ENCODE data around the gene LRRC17. TPM values are rescaled to one million over a fixed set of nuclear protein-coding genes. Genes with fewer than 3 reads are reported as not detected.

The LRRC17 gene
- total and polyA plus RNA-seq, 9 of the 15 experiments (the other 6 are each of a cell fraction or from before 2014, with no cell fraction given): 0.03 to 0.18 (median 0.12) TPM; not detected in 5

- Histone ChIP-seq H3K27ac (ENCODE audit: extremely low read depth, low read depth, low read length) (no peak overlapping the region), H3K4me1 (replicated peaks in 1 of 2; ENCODE audit: control insufficient read depth in 2 of 2, insufficient read depth in 2 of 2, low read length in 2 of 2) (no peaks in the 10 kb centered on the region), H3K9me3 (replicated peaks; ENCODE audit: control insufficient read depth, insufficient read depth, low read depth, low read length) (peaks cover 17% of the 10 kb centered on the region), H3K4me2 (ENCODE audit: insufficient read depth, low read length) (no peak overlapping the region), H3K9me1 (ENCODE audit: control insufficient read depth, insufficient read depth, low read length) (no peaks in the 10 kb centered on the region), H3K9ac (ENCODE audit: insufficient read depth in 1 of 2, low read depth in 2 of 2, low read length in 2 of 2) (no peak overlapping the region), H3K27me3 (ENCODE audit: control insufficient read depth in 2 of 2, insufficient read depth in 2 of 2, low read length in 2 of 2) (no peaks in the 10 kb centered on the region), H3K36me3 (ENCODE audit: control insufficient read depth, insufficient read depth, low read length) (peaks cover 67% of the 10 kb centered on the region), H3K79me2 (ENCODE audit: control insufficient read depth, insufficient read depth, low read length) (no peaks in the 10 kb centered on the region), H2AFZ (ENCODE audit: low read depth, low read length) (no peak overlapping the region), H4K20me1 (replicated peaks; ENCODE audit: control insufficient read depth, insufficient read depth, low read length) (no peaks in the 10 kb centered on the region), H3K4me3 (no peak overlapping the region)
- no peak for ATAC-seq
- FAIRE-seq: no peak
- no peak for DNase-seq (ENCODE audit: extremely low read depth in 1 of 4, low spot score in 3 of 4)
- POLR2A ChIA-PET: no interaction called here
- in situ Hi-C loops (cut with MboI): no loop called here
- intact Hi-C loops (cut with micrococcal nuclease): no loop called here
- BruUV-seq (replicated peaks): no TSS peak
- CTCF ChIA-PET (ENCODE audit: low intra/inter-chr PET ratio): no interaction called here
- no peak for TF ChIP-seq GTF2F1 (IDR thresholded peaks at IDR 0.05; ENCODE audit: low read depth, low read length)
- no peak for TF ChIP-seq EZH2 (IDR thresholded peaks at IDR 0.05; ENCODE audit: borderline replicate concordance, low read depth, low read length)
- TF ChIP-seq, protein P1, sequence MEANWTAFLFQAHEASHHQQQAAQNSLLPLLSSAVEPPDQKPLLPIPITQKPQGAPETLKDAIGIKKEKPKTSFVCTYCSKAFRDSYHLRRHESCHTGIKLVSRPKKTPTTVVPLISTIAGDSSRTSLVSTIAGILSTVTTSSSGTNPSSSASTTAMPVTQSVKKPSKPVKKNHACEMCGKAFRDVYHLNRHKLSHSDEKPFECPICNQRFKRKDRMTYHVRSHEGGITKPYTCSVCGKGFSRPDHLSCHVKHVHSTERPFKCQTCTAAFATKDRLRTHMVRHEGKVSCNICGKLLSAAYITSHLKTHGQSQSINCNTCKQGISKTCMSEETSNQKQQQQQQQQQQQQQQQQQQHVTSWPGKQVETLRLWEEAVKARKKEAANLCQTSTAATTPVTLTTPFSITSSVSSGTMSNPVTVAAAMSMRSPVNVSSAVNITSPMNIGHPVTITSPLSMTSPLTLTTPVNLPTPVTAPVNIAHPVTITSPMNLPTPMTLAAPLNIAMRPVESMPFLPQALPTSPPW (CRISPR knock-in tag; IDR thresholded peaks at IDR 0.05): no peak
- no peak for TF ChIP-seq MAFG (tag; conservative IDR thresholded peaks at IDR 0.05)
- no peak for TF ChIP-seq ZNF79 (CRISPR knock-in tag; IDR thresholded peaks at IDR 0.05; ENCODE audit: low read depth)
- no peak for TF ChIP-seq NFIC (IDR thresholded peaks at IDR 0.05)
- TF ChIP-seq RBBP5 (IDR thresholded peaks at IDR 0.05; ENCODE audit: borderline replicate concordance, insufficient read depth, low read length, poor library complexity, severe bottlenecking): no peak
- no peak for TF ChIP-seq HDAC2 (IDR thresholded peaks at IDR 0.05)
- no peak for TF ChIP-seq ESRRB (CRISPR knock-in tag; IDR thresholded peaks at IDR 0.05; ENCODE audit: borderline replicate concordance)
- TF ChIP-seq, protein P2, sequence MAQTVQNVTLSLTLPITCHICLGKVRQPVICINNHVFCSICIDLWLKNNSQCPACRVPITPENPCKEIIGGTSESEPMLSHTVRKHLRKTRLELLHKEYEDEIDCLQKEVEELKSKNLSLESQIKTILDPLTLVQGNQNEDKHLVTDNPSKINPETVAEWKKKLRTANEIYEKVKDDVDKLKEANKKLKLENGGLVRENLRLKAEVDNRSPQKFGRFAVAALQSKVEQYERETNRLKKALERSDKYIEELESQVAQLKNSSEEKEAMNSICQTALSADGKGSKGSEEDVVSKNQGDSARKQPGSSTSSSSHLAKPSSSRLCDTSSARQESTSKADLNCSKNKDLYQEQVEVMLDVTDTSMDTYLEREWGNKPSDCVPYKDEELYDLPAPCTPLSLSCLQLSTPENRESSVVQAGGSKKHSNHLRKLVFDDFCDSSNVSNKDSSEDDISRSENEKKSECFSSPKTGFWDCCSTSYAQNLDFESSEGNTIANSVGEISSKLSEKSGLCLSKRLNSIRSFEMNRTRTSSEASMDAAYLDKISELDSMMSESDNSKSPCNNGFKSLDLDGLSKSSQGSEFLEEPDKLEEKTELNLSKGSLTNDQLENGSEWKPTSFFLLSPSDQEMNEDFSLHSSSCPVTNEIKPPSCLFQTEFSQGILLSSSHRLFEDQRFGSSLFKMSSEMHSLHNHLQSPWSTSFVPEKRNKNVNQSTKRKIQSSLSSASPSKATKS (CRISPR knock-in tag; IDR thresholded peaks at IDR 0.05): no peak
- no peak for TF ChIP-seq MLLT1 (IDR thresholded peaks at IDR 0.05)
- no peak for TF ChIP-seq L3MBTL2 (IDR thresholded peaks at IDR 0.05)
- no peak for TF ChIP-seq MAZ (CRISPR knock-in tag; conservative IDR thresholded peaks at IDR 0.05 in 1 of 2, IDR thresholded peaks at IDR 0.05 in 1 of 2)
- TF ChIP-seq SAFB2 (IDR thresholded peaks at IDR 0.05; ENCODE audit: borderline replicate concordance, low read depth, low read length, severe bottlenecking): no peak
- TF ChIP-seq, protein P3, sequence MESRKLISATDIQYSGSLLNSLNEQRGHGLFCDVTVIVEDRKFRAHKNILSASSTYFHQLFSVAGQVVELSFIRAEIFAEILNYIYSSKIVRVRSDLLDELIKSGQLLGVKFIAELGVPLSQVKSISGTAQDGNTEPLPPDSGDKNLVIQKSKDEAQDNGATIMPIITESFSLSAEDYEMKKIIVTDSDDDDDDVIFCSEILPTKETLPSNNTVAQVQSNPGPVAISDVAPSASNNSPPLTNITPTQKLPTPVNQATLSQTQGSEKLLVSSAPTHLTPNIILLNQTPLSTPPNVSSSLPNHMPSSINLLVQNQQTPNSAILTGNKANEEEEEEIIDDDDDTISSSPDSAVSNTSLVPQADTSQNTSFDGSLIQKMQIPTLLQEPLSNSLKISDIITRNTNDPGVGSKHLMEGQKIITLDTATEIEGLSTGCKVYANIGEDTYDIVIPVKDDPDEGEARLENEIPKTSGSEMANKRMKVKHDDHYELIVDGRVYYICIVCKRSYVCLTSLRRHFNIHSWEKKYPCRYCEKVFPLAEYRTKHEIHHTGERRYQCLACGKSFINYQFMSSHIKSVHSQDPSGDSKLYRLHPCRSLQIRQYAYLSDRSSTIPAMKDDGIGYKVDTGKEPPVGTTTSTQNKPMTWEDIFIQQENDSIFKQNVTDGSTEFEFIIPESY (CRISPR knock-in tag; IDR thresholded peaks at IDR 0.05): no peak
These were observed 4.1 kb upstream of the LRRC17 start for GRCh38 chr7:102908676-102909075.
